ENCODE data around the gene CTNNAL1.
A peak's percentile ranks its signal among the peaks of the same experiment; 100 is the strongest.
"Not testable (repeated sequence)": the region's sequence is repeated elsewhere in the genome, so short reads cannot be mapped to it uniquely, and the experiment has no call there.

CTNNAL1 gene

GRCh38 chr9:109012876-109013678 is at the start of gene CTNNAL1:
CTNNAL1 (minus strand) TSS chr9:109013499; CDS start chr9:109013442, 57 bp downstream.
- peak; percentile 91 to 92 for DNase-seq

GRCh38 chr9:109062543-109062942 is 49.2 kb upstream of the CTNNAL1 start:
- DNase-seq, result no peak

- no peak for DNase-seq
These were observed 46.9 kb upstream of the CTNNAL1 start for GRCh38 chr9:109060191-109060590.

GRCh38 chr9:109053121-109053520 is 39.8 kb upstream of the CTNNAL1 start:
- DNase-seq, result not testable (repeated sequence)

GRCh38 chr9:109052416-109052815 is 39.1 kb upstream of the CTNNAL1 start:
- no peak for DNase-seq

- no peak for DNase-seq
These were observed 38.4 kb upstream of the CTNNAL1 start for GRCh38 chr9:109051733-109052132.

GRCh38 chr9:109050444-109050843 is 37.1 kb upstream of the CTNNAL1 start:
- no peak for DNase-seq

- no peak for DNase-seq
These were observed 35.5 kb upstream of the CTNNAL1 start for GRCh38 chr9:109048822-109049221.

GRCh38 chr9:109047259-109047658 is 34.0 kb upstream of the CTNNAL1 start:
- no peak for DNase-seq

- no peak for DNase-seq
These were observed 33.0 kb upstream of the CTNNAL1 start for GRCh38 chr9:109046346-109046745.

GRCh38 chr9:109043578-109043977 is 30.3 kb upstream of the CTNNAL1 start:
- no peak for DNase-seq

- no peak for DNase-seq
These were observed 27.3 kb upstream of the CTNNAL1 start for GRCh38 chr9:109040571-109040970.

- DNase-seq, result no peak
These were observed 26.2 kb upstream of the CTNNAL1 start for GRCh38 chr9:109039539-109039938.

GRCh38 chr9:109037946-109038715 is 24.8 kb upstream of the CTNNAL1 start:
- no peak for DNase-seq

GRCh38 chr9:109036744-109037680 is 23.7 kb upstream of the CTNNAL1 start:
- DNase-seq, result no peak

- no peak for DNase-seq
These were observed 22.6 kb upstream of the CTNNAL1 start for GRCh38 chr9:109035684-109036423.

GRCh38 chr9:109033941-109034700 is 20.8 kb upstream of the CTNNAL1 start:
- no peak for DNase-seq

GRCh38 chr9:109031241-109031640 is 17.9 kb upstream of the CTNNAL1 start:
- DNase-seq, result no peak

- no peak for DNase-seq
These were observed 17.1 kb upstream of the CTNNAL1 start for GRCh38 chr9:109030426-109030825.

- no peak for DNase-seq
These were observed 15.2 kb upstream of the CTNNAL1 start for GRCh38 chr9:109028457-109028856.

- DNase-seq, result no peak
These were observed 13.9 kb upstream of the CTNNAL1 start for GRCh38 chr9:109027176-109027575.

Measured in CD4-positive, alpha-beta T cell treated with Interleukin-1 beta for 1 hour (primary cell).